Ovary (tissue), 3 donors: ENCODE measurements around the gene NKAIN4.

Experiments used
- CTCF ChIP-seq, 3 donors: fragments of 450-650 bp in 2 of 3; fragments of 200-600 bp in 1 of 3; IDR thresholded peaks; one replicate each; pipeline versions ENCODE4 v1.5.1 to v1.8.0; 2016 to 2022; ENCODE audit warnings: antibody characterized with exemption in 3 of 3, mild to moderate bottlenecking in 1 of 3
- EP300 ChIP-seq: sonication (generic); formaldehyde crosslinking; IDR thresholded peaks from one replicate; pipeline ENCODE4 v1.6.1; 2017; ENCODE audit warnings: antibody characterized with exemption
- POLR2A ChIP-seq: fragments of 450-650 bp; IDR thresholded peaks from one replicate; pipeline ENCODE4 v1.6.1; 2017; ENCODE audit warnings: antibody characterized with exemption, mild to moderate bottlenecking, moderate library complexity
- donor health status: DM: no; HTN: no; CAD: no.

GRCh38 chr20:63293871-63294535 is 39.7 kb upstream of the NKAIN4 start:
- TF ChIP-seq CTCF (IDR thresholded peaks at IDR 0.05) (no peak), POLR2A (no peak), EP300 (no peak)
